K562 (cell line): Measurements from ENCODE around the gene NUP98. TPM values are rescaled to one million over a fixed set of nuclear protein-coding genes. Genes with fewer than 3 reads are reported as not detected.

Experiments
- CC2D1A ChIP-seq: fragments of 450-650 bp; IDR thresholded peaks from 2 replicates; pipeline ENCODE4 v1.6.1; 2017; ENCODE audit warnings: mild to moderate bottlenecking
- EP300 ChIP-seq: IDR thresholded peaks from 2 replicates; pipeline ENCODE4 v1.6.1; 2012; ENCODE audit warnings: low read length, improper control_type of control experiment
- FOXK2 ChIP-seq, 2 experiments: fragments of 450-650 bp; IDR thresholded peaks in 1 of 2; conservative IDR thresholded peaks in 1 of 2; 2 replicates each; pipeline ENCODE4 v1.6.1; 2016; ENCODE audit warnings: low read depth in 2 of 2, mild to moderate bottlenecking in 1 of 2
- JUND ChIP-seq, 2 experiments: IDR thresholded peaks; 2 replicates in 1 of 2; 3 replicates in 1 of 2; pipeline ENCODE4 v1.6.1; 2011; ENCODE audit warnings: borderline replicate concordance in 2 of 2, low read depth in 2 of 2, low read length in 2 of 2, improper control_type of control experiment in 1 of 2, missing biosample characterization in 1 of 2, missing genetic modification characterization in 1 of 2, missing genetic modification reagents in 1 of 2
- MCM3 ChIP-seq: fragments of 450-650 bp; IDR thresholded peaks from 2 replicates; pipeline ENCODE4 v1.6.1; 2016
- NELFE ChIP-seq: IDR thresholded peaks from 2 replicates; pipeline ENCODE4 v1.6.1; 2011; ENCODE audit warnings: mild to moderate bottlenecking; ENCODE audit not compliant: insufficient read depth, insufficient read length
- NFIX ChIP-seq: fragments of 250-450 bp; sonication (Bioruptor Pico); IDR thresholded peaks from 2 replicates; pipeline ENCODE4 v1.4.0; 2020; ENCODE audit warnings: low read depth, mild to moderate bottlenecking, moderate library complexity
- PCBP2 ChIP-seq: fragments of 200-400 bp; formaldehyde crosslinking; IDR thresholded peaks from 2 replicates; pipeline ENCODE4 v1.6.1; 2018; ENCODE audit warnings: low read length, low read depth, mild to moderate bottlenecking, moderate library complexity; ENCODE audit not compliant: poor library complexity, severe bottlenecking
- PHB2 ChIP-seq: fragments of 450-650 bp; IDR thresholded peaks from 2 replicates; pipeline ENCODE4 v1.6.1; 2017; ENCODE audit warnings: low read depth
- PKNOX1 ChIP-seq: fragments of 450-650 bp; IDR thresholded peaks from 2 replicates; pipeline ENCODE4 v1.6.1; 2016
- RFX5 ChIP-seq: IDR thresholded peaks from 2 replicates; pipeline ENCODE4 v1.6.1; 2011; ENCODE audit warnings: low read depth, mild to moderate bottlenecking, improper control_type of control experiment, low read length
- SP1 ChIP-seq: sonication (generic); formaldehyde crosslinking; IDR thresholded peaks from 2 replicates; pipeline ENCODE4 v1.8.1; 2022; ENCODE audit warnings: mild to moderate bottlenecking, missing genetic modification reagents
- SRSF3 ChIP-seq: fragments of 200-400 bp; formaldehyde crosslinking; IDR thresholded peaks from 2 replicates; pipeline ENCODE4 v1.6.1; 2016; ENCODE audit warnings: mild to moderate bottlenecking, low read length, moderate library complexity; ENCODE audit not compliant: insufficient read depth
- STAT6 ChIP-seq: sonication (generic); formaldehyde crosslinking; IDR thresholded peaks from 2 replicates; pipeline ENCODE4 v1.8.1; 2023; ENCODE audit warnings: mild to moderate bottlenecking, missing genetic modification reagents
- ZBTB34 ChIP-seq: fragments of 250-450 bp; sonication (Bioruptor Pico); IDR thresholded peaks from 2 replicates; pipeline ENCODE4 v1.8.0; 2021; ENCODE audit warnings: mild to moderate bottlenecking, moderate library complexity
- ZNF395 ChIP-seq: fragments of 200-800 bp; sonication (Bioruptor generic); IDR thresholded peaks from 2 replicates; pipeline ENCODE4 v1.6.1; 2017; ENCODE audit warnings: missing genetic modification characterization, missing compliant biosample characterization
- ZNF639 ChIP-seq, 2 experiments: fragments of 200-800 bp in 1 of 2; sonication (Bioruptor generic) in 1 of 2; sonication (generic) in 1 of 2; formaldehyde crosslinking in 1 of 2; IDR thresholded peaks in 1 of 2; conservative IDR thresholded peaks in 1 of 2; 2 replicates each; pipeline versions ENCODE4 v1.5.0 to v1.6.1; 2016 to 2020; ENCODE audit warnings: missing compliant biosample characterization in 1 of 2, missing genetic modification characterization in 1 of 2, missing genetic modification reagents in 1 of 2
- ZNF668 ChIP-seq: fragments of 250-450 bp; sonication (Bioruptor Pico); IDR thresholded peaks from 2 replicates; pipeline ENCODE4 v1.8.0; 2022; ENCODE audit warnings: mild to moderate bottlenecking, inconsistent platforms
- polyA plus RNA-seq, 8 experiments: library from polyadenylated mRNA; depleted of rRNA in 4 of 8; stranded (reverse) in 5 of 8; unstranded in 3 of 8; fragments of >200 nt; fragmentation: Nextera tagmentation in 2 of 8; fragmentation: Illumina TruSeq in 1 of 8; extraction: Ambion mirVana in 2 of 8; extraction: Trizol in 1 of 8; gene quantifications; 2 replicates each; pipeline versions ENCODE4 v1.2.1 to v1.2.3, GENCODE V29; 2011 to 2014; ENCODE audit warnings: inconsistent platforms in 1 of 8, missing spikeins in 1 of 8
- total RNA-seq, 7 experiments: library from RNA; depleted of rRNA in 6 of 7; stranded (reverse); fragments of >200 nt in 6 of 7; fragmentation: Illumina TruSeq in 2 of 7; extraction: Trizol in 2 of 7; gene quantifications; 2 replicates each; pipeline versions ENCODE4 v1.2.1 to v1.2.3, GENCODE V29; 2011 to 2021; ENCODE audit warnings: low replicate concordance in 1 of 7

The NUP98 gene
- total and polyA plus RNA-seq, 9 of the 15 experiments (the other 6 are each of a cell fraction or from before 2014, with no cell fraction given), result 45.1 to 196 (median 130) TPM

GRCh38 chr11:3834664-3835461, 37.5 kb upstream of the NUP98 start (continued):
- TF ChIP-seq JUND (IDR thresholded peaks at IDR 0.05; ENCODE audit: borderline replicate concordance, low read depth, low read length) (peak; percentile 81), JUND (tag; IDR thresholded peaks at IDR 0.05; ENCODE audit: borderline replicate concordance, low read depth, low read length) (peak; percentile 75; the same call in 2 of the 3 replicates), SRSF3 (no peak), FOXK2 (conservative IDR thresholded peaks at IDR 0.05 in 1 of 2, IDR thresholded peaks at IDR 0.05 in 1 of 2; ENCODE audit: low read depth in 2 of 2) (peak; percentile 45 to 58; a peak in 1 of 4 replicates), PKNOX1 (peak; percentile 94), RFX5 (0 out of 2 replicates have a peak, but pooled peaks have one; percentile 19), NELFE (no peak), ZBTB34 (CRISPR knock-in tag) (no peak), NFIX (CRISPR knock-in tag) (no peak), PHB2 (no peak; the same call in 1 of the 2 replicates), EP300 (peak; percentile 97), MCM3 (no peak), PCBP2 (no peak), ZNF639 (CRISPR knock-in tag; conservative IDR thresholded peaks at IDR 0.05 in 1 of 2, IDR thresholded peaks at IDR 0.05 in 1 of 2) (peak in 1 of 2 experiments; percentile 75; a peak in 1 of 4 replicates), ZNF395 (peak; percentile 83; the same call in 1 of the 2 replicates), SP1 (CRISPR knock-in tag) (peak; percentile 16; the same call in 1 of the 2 replicates), ZNF668 (no peak), CC2D1A (peak; percentile 42; the same call in 1 of the 2 replicates), STAT6 (no peak)
